T-helper 2 cell treated with Interferon-gamma antibody and Interleukin-4, amounts not matched to agents 5 μg/mL and 100 μg/mL, for 36 hours (primary cell): ENCODE measurements around the gene BSND.

Source experiments
- DNase-seq: peaks from one replicate; pipeline ENCODE4 v3.0.0; 2021; ENCODE audit warnings: low spot score
- H3K27ac Mint-ChIP-seq: one replicate; pipeline ENCODE4 v1.8.0; 2021; ENCODE audit warnings: mild to moderate bottlenecking, mixed read lengths
- H3K27me3 Mint-ChIP-seq: one replicate; pipeline ENCODE4 v1.8.0; 2021; ENCODE audit warnings: low read depth, mixed read lengths
- H3K36me3 Mint-ChIP-seq: one replicate; pipeline ENCODE4 v1.8.0; 2021; ENCODE audit warnings: low read depth, mixed read lengths
- H3K4me1 Mint-ChIP-seq: one replicate; pipeline ENCODE4 v1.8.0; 2021; ENCODE audit warnings: low read depth, mixed read lengths
- H3K4me3 Mint-ChIP-seq: one replicate; pipeline ENCODE4 v1.8.0; 2022; ENCODE audit warnings: mild to moderate bottlenecking, moderate library complexity, mixed read lengths
- H3K9me3 Mint-ChIP-seq: one replicate; pipeline ENCODE4 v1.8.0; 2021; ENCODE audit warnings: mixed read lengths

Gene BSND

GRCh38 chr1:55056632-55056992 is 57.9 kb downstream of the BSND start:
- no peak overlapping the region for H3K4me3 Mint-ChIP-seq
- H3K36me3 Mint-ChIP-seq, result no peaks in the 10 kb centered on the region
- H3K27ac Mint-ChIP-seq, result no peak overlapping the region
- no peaks in the 10 kb centered on the region for H3K27me3 Mint-ChIP-seq
- H3K4me1 Mint-ChIP-seq, result peaks cover 5% of the 10 kb centered on the region
- DNase-seq, result no peak
- no peaks in the 10 kb centered on the region for H3K9me3 Mint-ChIP-seq

- Mint-ChIP-seq H3K36me3 (no peaks in the 10 kb centered on the region), H3K27me3 (no peaks in the 10 kb centered on the region), H3K27ac (no peak overlapping the region), H3K4me1 (peaks cover 5% of the 10 kb centered on the region), H3K4me3 (no peak overlapping the region), H3K9me3 (no peaks in the 10 kb centered on the region)
- no peak for DNase-seq
These were observed 58.7 kb downstream of the BSND start for GRCh38 chr1:55057270-55057955.

GRCh38 chr1:55057956-55058298 is 59.2 kb downstream of the BSND start:
- H3K36me3 Mint-ChIP-seq, result no peaks in the 10 kb centered on the region
- no peaks in the 10 kb centered on the region for H3K27me3 Mint-ChIP-seq
- DNase-seq, result no peak
- no peak overlapping the region for H3K4me3 Mint-ChIP-seq
- H3K27ac Mint-ChIP-seq, result no peak overlapping the region
- H3K4me1 Mint-ChIP-seq, result peaks cover 5% of the 10 kb centered on the region
- no peaks in the 10 kb centered on the region for H3K9me3 Mint-ChIP-seq

GRCh38 chr1:55059302-55060132 is 60.8 kb downstream of the BSND start:
- Mint-ChIP-seq H3K36me3 (no peaks in the 10 kb centered on the region), H3K27ac (no peak overlapping the region), H3K27me3 (no peaks in the 10 kb centered on the region), H3K4me3 (no peak overlapping the region), H3K9me3 (no peaks in the 10 kb centered on the region), H3K4me1 (peaks cover 5% of the 10 kb centered on the region)
- DNase-seq, result no peak

- no peak overlapping the region for H3K4me3 Mint-ChIP-seq
- H3K4me1 Mint-ChIP-seq, result peaks cover 5% of the 10 kb centered on the region
- H3K36me3 Mint-ChIP-seq, result no peaks in the 10 kb centered on the region
- DNase-seq, result peak; percentile 17
- no peaks in the 10 kb centered on the region for H3K9me3 Mint-ChIP-seq
- H3K27ac Mint-ChIP-seq, result no peak overlapping the region
- H3K27me3 Mint-ChIP-seq, result no peaks in the 10 kb centered on the region
These were observed 61.6 kb downstream of the BSND start for GRCh38 chr1:55060133-55060999.

- H3K27ac Mint-ChIP-seq, result no peak overlapping the region
- no peaks in the 10 kb centered on the region for H3K9me3 Mint-ChIP-seq
- no peak overlapping the region for H3K4me3 Mint-ChIP-seq
- no peak for DNase-seq
- H3K4me1 Mint-ChIP-seq, result peaks cover 5% of the 10 kb centered on the region
- H3K27me3 Mint-ChIP-seq, result no peaks in the 10 kb centered on the region
- H3K36me3 Mint-ChIP-seq, result no peaks in the 10 kb centered on the region
These were observed 62.4 kb downstream of the BSND start for GRCh38 chr1:55061000-55061705.
